GM12878 (cell line): ENCODE data around the gene FAM184B. TPM values are rescaled to one million over a fixed set of nuclear protein-coding genes. Genes with fewer than 3 reads are reported as not detected.

ENCODE experiments used
- ATAC-seq: fragments of 200-7000 bp; cut with Tn5 transposase; 3 replicates; pipeline ENCODE4 v1.9.1; 2020; ENCODE audit warnings: mild to moderate bottlenecking, moderate library complexity
- BruUV-seq: library from RNA; stranded (reverse); fragments of 400-500 nt; replicated peaks from 2 replicates; lab custom pipeline; 2021; lab: Mats Ljungman, UMichigan
- CTCF ChIA-PET: fragments of 300-600 bp; sonication (Branson Sonifier 250); formaldehyde crosslinking; extraction: SDS; loops from one replicate; lab custom pipeline; 2021; ENCODE audit warnings: inconsistent platforms; lab: Yijun Ruan, JAX
- POLR2A ChIA-PET: fragments of 350-600 bp; formaldehyde crosslinking; extraction: SDS; loops from one replicate; lab custom pipeline; 2021; ENCODE audit warnings: inconsistent platforms; lab: Charles Lee
- RAD21 ChIA-PET: fragments of 300-600 bp; sonication (Branson Sonifier 250); formaldehyde crosslinking; loops from one replicate; lab custom pipeline; 2023; ENCODE audit warnings: antibody characterized with exemption; ENCODE audit not compliant: unreplicated experiment; lab: Charles Lee
- SMC1A ChIA-PET: fragments of 300-600 bp; sonication (Branson Sonifier 250); formaldehyde crosslinking; loops from one replicate; lab custom pipeline; 2023; ENCODE audit not compliant: unreplicated experiment, uncharacterized antibody; lab: Charles Lee
- DNase-seq: peaks from one replicate; pipeline ENCODE4 v3.0.0-alpha.2; 2011; ENCODE audit warnings: low read depth, low spot score
- FAIRE-seq: peaks from 3 replicates; lab custom pipeline; 2011; peaks lifted over from hg19 to GRCh38; lab: Jason Lieb, UNC
- H2AFZ ChIP-seq: 2 replicates; pipeline ENCODE4 v1.6.0; 2011; ENCODE audit warnings: low read depth, low read length, control low read depth; ENCODE audit not compliant: control insufficient read depth
- H3K27ac ChIP-seq: 2 replicates; pipeline ENCODE4 v1.5.1; 2011; ENCODE audit warnings: control low read depth; ENCODE audit not compliant: control insufficient read depth, insufficient read depth
- H3K27me3 ChIP-seq, 2 experiments: replicated peaks in 1 of 2; 2 replicates each; pipeline versions ENCODE4 v1.6.0 to v1.6.1; 2011; ENCODE audit warnings: low read length in 1 of 2; ENCODE audit not compliant: control insufficient read depth in 2 of 2, insufficient read depth in 2 of 2
- H3K36me3 ChIP-seq, 2 experiments: 2 replicates each; pipeline ENCODE4 v1.5.1; 2011; ENCODE audit warnings: low read length in 1 of 2; ENCODE audit not compliant: control insufficient read depth in 2 of 2, insufficient read depth in 2 of 2
- H3K4me1 ChIP-seq: 2 replicates; pipeline ENCODE4 v1.6.1; 2011; ENCODE audit warnings: mild to moderate bottlenecking, low read length, moderate library complexity, mixed read lengths; ENCODE audit not compliant: control insufficient read depth, insufficient read depth
- H3K4me2 ChIP-seq: 2 replicates; pipeline ENCODE4 v1.6.0; 2011; ENCODE audit warnings: control low read depth; ENCODE audit not compliant: control insufficient read depth, insufficient read depth
- H3K4me3 ChIP-seq: fragments of 200-600 bp; sonication (generic); 2 replicates; pipeline ENCODE4 v1.5.1; 2016
- H3K79me2 ChIP-seq: 2 replicates; pipeline ENCODE4 v1.6.0; 2011; ENCODE audit warnings: low read length; ENCODE audit not compliant: control insufficient read depth, insufficient read depth
- H3K9ac ChIP-seq: 2 replicates; pipeline ENCODE4 v1.8.0; 2011; ENCODE audit warnings: low read length, control low read depth, mixed read lengths; ENCODE audit not compliant: control insufficient read depth, insufficient read depth
- H3K9me3 ChIP-seq: replicated peaks from 3 replicates; pipeline ENCODE4 v1.5.1; 2011; ENCODE audit warnings: mild to moderate bottlenecking, low read length; ENCODE audit not compliant: control insufficient read depth, insufficient read depth
- H4K20me1 ChIP-seq: 2 replicates; pipeline ENCODE4 v1.6.0; 2011; ENCODE audit not compliant: control insufficient read depth, insufficient read depth
- NFXL1 ChIP-seq: fragments of 450-650 bp; IDR thresholded peaks from 2 replicates; pipeline ENCODE4 v1.6.1; 2017; ENCODE audit warnings: antibody characterized with exemption, mild to moderate bottlenecking, borderline replicate concordance
- TCF3 ChIP-seq: IDR thresholded peaks from 2 replicates; pipeline ENCODE4 v1.6.1; 2012; ENCODE audit warnings: low read depth, mild to moderate bottlenecking, low read length, borderline replicate concordance; ENCODE audit not compliant: insufficient read depth
- WGBS: methylation state at CpG from one replicate; pipeline ENCODE4 v1.1.6; 2016; ENCODE audit warnings: low lambda C conversion rate; ENCODE audit not compliant: insufficient replicate concordance, insufficient coverage; ENCODE audit errors: missing lambda C conversion rate; 5-methylcytosine and 5-hydroxymethylcytosine counted together
- in situ Hi-C: fragments of 300-500 bp; cut with MboI; formaldehyde crosslinking; loops from 9 replicates; pipeline ENCODE4 v1.14.3; 2018; ENCODE audit warnings: mixed read lengths
- intact Hi-C: fragments of 100-400 bp; cut with micrococcal nuclease; formaldehyde crosslinking; loops from one replicate; pipeline ENCODE4 v1.14.2; 2022; ENCODE audit not compliant: unreplicated experiment
- polyA plus RNA-seq, 11 experiments: library from polyadenylated mRNA; depleted of rRNA in 4 of 11; unstranded in 6 of 11; stranded (reverse) in 5 of 11; fragments of >200 nt; fragmentation: Nextera tagmentation in 4 of 11; fragmentation: Illumina TruSeq in 1 of 11; extraction: Ambion mirVana in 4 of 11; extraction: Trizol in 1 of 11; gene quantifications; 1 replicate in 1 of 11; 2 replicates in 10 of 11; pipeline versions ENCODE4 v1.2.1 to v1.2.3, GENCODE V29; 2011 to 2016; ENCODE audit warnings: inconsistent platforms in 2 of 11, missing spikeins in 2 of 11, low read depth in 1 of 11
- total RNA-seq, 4 experiments: library from RNA; depleted of rRNA in 3 of 4; stranded (reverse); fragments of >200 nt in 3 of 4; fragmentation: Illumina TruSeq in 1 of 4; extraction: Trizol in 1 of 4; gene quantifications; 2 replicates each; pipeline versions ENCODE4 v1.2.1 to v1.2.3, GENCODE V29; 2013 to 2021
- TF ChIP-seq, protein P1 (sequence below): fragments of 450-650 bp; IDR thresholded peaks from 2 replicates; pipeline ENCODE4 v1.6.1; 2017; ENCODE audit warnings: low read depth, mild to moderate bottlenecking, moderate library complexity

The FAM184B gene
- total and polyA plus RNA-seq, 10 of the 15 experiments (the other 5 are each of a cell fraction or from before 2014, with no cell fraction given): under 0.01 TPM; not detected in 9

DNA sequence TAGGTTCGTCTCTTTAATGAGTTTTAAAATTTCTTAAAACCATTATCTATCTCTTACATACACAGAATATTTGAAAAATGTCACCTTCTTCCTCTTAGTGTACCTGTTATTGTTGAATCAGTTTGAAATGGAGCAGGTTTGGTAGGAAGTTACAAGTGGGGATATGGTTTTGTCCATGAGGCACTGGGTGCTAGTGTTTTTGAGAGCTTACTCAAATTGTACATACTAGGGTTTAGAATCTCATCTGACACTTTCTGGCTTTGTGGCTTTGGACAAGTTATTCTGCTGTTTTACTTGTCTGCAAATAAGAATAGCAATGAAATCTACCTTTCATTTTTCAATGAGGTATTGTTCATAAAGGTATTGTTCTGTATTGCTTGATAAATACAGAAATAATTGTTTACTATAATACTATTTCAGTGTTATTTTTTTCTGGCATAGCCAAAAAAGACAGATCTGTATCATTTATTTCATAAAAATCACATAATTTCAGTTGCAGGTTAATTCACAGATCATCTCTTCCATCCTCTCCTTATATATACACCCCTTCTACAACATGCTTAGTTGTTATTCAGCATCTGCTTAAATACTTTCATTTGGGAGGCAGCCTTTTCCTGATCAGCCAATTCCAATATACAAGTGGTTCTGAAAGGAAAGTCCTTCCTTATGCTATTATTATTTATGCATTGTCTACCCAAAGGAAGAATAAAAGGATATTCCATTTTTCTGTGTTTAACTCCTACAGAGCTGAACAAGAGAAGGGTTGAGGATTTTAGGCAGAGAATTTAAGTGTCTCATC lies 42.6 kb upstream of the FAM184B start:
- H3K9me3 ChIP-seq: peaks cover 1% of the 10 kb centered on the region; the same call in 2 of the 3 replicates
- H3K27ac ChIP-seq: no peak overlapping the region
- H4K20me1 ChIP-seq: no peaks in the 10 kb centered on the region
- in situ Hi-C loops: no loop called here
- no peaks in the 10 kb centered on the region for H3K4me1 ChIP-seq
- no peak overlapping the region; the same call in 1 of the 2 replicates for H2AFZ ChIP-seq
- ChIA-PET RAD21 (no interaction called here), POLR2A (no interaction called here), SMC1A (interaction anchor here (0.6 to 2.0 kb wide), 2 partner anchors 12 to 1774 kb away, joined by 3 to 8 read pairs; no protein-coding TSS in a partner anchor), CTCF (interaction anchor here (2.4 kb wide), 1 partner anchor 8 kb away, joined by 18 read pairs; no protein-coding TSS in a partner anchor)
- BruUV-seq: no TSS peak
- H3K4me2 ChIP-seq: no peak overlapping the region
- H3K4me3 ChIP-seq: no peak overlapping the region
- H3K79me2 ChIP-seq: no peaks in the 10 kb centered on the region; the same call in 1 of the 2 replicates
- ATAC-seq (peak; percentile 44; the same call in 2 of the 3 replicates), DNase-seq (no peak), FAIRE-seq (no peak)
- H3K27me3 ChIP-seq: no peaks in the 10 kb centered on the region
- WGBS: 27% methylated on average over 1 of the region's 1 CpG
- TF ChIP-seq TCF3: no peak
- no peak for TF ChIP-seq NFXL1
- TF ChIP-seq, protein P1, sequence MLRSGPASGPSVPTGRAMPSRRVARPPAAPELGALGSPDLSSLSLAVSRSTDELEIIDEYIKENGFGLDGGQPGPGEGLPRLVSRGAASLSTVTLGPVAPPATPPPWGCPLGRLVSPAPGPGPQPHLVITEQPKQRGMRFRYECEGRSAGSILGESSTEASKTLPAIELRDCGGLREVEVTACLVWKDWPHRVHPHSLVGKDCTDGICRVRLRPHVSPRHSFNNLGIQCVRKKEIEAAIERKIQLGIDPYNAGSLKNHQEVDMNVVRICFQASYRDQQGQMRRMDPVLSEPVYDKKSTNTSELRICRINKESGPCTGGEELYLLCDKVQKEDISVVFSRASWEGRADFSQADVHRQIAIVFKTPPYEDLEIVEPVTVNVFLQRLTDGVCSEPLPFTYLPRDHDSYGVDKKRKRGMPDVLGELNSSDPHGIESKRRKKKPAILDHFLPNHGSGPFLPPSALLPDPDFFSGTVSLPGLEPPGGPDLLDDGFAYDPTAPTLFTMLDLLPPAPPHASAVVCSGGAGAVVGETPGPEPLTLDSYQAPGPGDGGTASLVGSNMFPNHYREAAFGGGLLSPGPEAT: no peak
- H3K9ac ChIP-seq: no peak overlapping the region
- intact Hi-C loops: no loop called here
- peaks cover 0 to 27% of the 10 kb centered on the region in 2 experiments; a peak in 3 of 4 replicates for H3K36me3 ChIP-seq
